CD4-positive, alpha-beta T cell treated with Interleukin-4 for 1 hour (primary cell): ENCODE data around the gene ATP13A1.
"Not testable (repeated sequence)": the region's sequence is repeated elsewhere in the genome, so short reads cannot be mapped to it uniquely, and the experiment has no call there.

Experiments used
- DNase-seq, 2 donors: peaks; one replicate each; pipeline ENCODE4 v3.0.0-alpha.2; 2020 to 2022

ATP13A1 gene

DNA sequence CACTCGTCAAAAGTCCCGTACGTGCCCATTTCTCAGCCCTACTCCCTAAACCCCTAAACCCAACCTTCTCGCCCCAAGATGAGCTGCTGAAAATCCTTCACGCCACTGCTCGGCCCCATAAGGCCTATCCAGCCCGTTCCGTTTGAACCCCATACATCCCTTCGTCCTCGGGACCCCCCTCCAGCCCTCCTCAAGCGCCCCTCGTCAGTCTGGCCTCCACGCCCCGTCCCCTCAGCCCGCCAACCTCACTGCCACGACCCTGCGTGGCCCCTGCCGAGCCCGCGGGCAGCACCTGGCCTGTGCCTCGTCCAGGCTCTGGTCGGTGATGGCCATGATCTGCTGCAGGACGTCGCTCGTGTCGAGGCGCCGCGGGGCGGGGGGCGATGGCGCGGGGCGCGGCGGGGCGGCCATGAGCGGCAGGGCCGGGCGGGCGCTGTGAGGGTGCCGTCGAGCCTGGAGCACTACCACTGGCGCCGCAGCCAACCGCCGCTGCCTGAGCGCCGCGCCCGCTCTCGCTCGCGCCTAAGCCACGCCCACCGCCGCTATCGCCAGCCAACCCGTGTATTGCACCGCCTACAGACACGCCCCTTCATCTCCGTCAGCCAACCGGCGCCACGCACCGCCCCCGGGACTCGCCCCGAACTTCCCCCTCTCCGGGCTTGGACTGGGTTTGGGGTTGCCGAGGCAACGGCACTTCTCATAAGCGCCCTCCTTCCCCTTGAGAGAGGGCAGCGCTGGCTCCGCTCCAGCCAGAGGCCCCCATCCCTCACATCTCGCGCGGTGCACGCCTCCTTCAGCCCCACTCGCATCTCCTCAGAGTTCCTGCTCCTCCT lies 45.0 kb downstream of the ATP13A1 start, which contains the start of gene PBX4:
TSS of gene PBX4 (minus strand) at position 469 of the 833 bp plus-strand sequence. CDS start at position 411, 58 bp downstream.
- peak; percentile 99 for DNase-seq

GRCh38 chr19:19615086-19615485 lies 48.4 kb downstream of the ATP13A1 start:
- peak; percentile 67 to 72 for DNase-seq

DNA sequence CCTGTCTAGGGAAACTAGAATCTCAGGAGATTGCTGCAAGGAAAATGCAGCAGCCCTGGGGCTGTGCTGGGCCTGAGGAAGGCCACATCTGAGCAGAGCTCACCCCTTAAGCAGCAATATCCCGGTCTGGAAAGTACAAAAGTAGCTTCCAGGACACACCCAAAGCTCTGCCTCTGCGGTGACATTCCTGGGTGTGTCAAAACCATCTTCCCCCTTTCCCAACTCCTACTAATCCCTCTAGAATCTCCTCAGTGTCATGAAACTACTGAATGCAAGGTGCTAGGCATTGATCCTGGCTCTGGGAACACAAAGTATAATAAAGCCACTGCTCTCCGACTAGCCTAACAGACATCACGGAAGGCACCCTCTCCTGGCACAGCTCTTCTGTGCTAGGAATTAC lies 50.0 kb downstream of the ATP13A1 start:
- DNase-seq, result no peak

DNA sequence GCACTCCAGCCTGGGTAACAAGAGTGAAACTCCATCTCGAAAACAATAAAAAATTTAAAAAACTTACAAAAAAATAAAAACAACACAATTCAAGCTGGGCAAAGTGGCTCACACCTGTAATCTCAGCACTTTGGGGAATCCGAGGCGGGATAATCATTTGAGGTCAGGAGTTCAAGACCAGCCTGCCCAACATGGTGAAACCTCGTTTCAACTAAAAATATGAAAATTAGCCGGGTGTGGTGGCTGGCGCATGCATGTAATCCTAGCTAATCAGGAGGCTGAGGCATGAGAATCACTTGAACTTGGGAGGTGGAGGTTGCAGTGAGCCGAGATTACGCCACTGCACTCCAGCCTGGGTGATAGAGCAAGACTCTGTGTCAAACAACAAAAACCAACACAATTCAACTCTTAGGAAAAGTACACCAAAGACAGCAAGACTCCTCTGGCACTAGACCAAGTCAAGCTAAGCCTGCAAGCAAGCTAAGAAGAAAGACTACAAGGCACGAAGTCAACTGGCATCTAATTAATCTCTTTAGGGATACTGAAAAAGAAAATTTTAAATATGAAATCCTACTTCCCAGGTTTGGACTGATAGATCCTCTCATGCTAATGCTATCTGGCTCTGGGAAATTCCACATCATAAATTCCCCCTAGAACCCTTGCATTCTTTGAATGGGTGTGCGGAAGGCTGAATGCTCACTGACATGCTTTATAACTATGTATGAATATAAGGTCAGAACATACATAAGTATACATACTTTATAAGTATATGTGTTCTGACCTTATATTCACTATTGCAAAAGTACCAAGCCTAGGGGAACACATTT lies 52.9 kb downstream of the ATP13A1 start:
- DNase-seq, result no peak

- DNase-seq, result not testable (repeated sequence)
Measured at GRCh38 chr19:19606686-19607085, 56.8 kb downstream of the ATP13A1 start.

DNA sequence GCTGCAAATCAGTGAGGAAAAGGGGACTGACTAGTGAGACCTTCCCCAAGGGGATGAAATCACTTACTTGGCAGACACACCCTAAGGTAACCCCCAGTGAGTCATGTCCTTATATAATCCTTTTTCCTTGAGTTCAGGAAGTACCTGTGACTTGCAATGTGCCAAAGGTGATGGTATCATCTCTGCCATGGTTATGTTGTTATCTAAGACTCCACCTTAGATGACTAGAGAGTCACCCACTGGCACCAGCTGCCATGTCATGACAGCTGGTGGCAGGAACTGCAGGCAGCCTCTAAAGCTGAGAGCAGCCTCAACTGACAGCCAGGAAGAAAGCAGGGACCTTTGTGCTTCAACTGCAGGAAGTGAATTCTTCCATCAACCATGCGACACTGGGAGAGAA lies 57.5 kb downstream of the ATP13A1 start:
- peak; percentile 56 to 82 for DNase-seq

- DNase-seq, result no peak
Measured at GRCh38 chr19:19602713-19603324, 60.7 kb downstream of the ATP13A1 start.

- DNase-seq, result peak; percentile 42 to 77
Measured at GRCh38 chr19:19602136-19602712, 61.3 kb downstream of the ATP13A1 start.

DNA sequence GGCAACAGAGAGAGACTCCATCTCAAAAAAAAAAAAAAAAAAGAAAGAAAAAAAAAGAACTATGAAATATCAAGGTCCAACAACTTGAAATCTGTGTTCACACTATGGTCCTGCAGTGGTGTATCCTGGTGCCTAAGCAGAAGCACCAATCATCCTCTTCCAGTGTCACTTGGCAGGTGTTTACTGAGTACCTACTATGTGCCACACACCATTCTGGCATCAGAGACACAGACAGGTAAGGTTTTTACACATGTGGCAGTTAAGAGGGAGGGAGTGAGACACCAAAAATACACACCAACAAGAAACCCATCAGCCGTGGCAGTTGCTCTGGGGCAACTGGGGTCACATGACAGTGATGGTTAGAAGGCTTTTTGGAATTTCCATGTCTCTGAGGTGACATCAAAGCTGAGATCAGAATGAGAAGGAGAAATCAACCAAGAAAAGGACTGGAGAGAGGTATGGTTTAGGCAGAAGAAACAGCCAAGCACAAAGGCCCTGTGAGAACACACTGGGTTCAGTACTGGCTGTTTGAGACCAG lies 62.6 kb downstream of the ATP13A1 start:
- DNase-seq, result peak in 1 of 2 donors; percentile 52

- DNase-seq, result peak; percentile 81 to 82
Measured at GRCh38 chr19:19598728-19599451, 64.6 kb downstream of the ATP13A1 start.

DNA sequence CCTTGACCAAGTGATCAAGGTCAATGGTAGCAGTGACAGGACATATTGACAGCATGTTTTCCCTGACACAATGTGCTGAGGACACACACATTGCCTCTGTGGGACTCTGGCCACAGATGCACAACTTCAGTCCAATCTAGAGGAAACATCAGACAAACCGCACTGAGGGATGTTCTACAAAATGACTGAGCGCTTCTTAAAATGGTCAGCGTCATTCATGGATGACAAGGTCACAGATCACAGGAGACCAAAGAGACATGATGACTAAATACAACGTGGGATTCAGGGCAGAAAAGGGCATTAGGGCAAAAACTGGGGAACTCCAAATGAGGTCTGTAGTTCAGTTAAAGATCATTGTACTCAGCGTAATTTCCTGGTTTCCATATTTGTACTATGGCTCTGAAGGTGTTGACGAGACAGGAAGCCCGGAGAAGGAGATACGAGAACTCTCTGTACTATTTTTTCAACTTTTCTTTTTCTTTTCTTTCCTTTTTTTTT lies 65.6 kb downstream of the ATP13A1 start:
- peak; percentile 79 to 94 for DNase-seq
